ENCODE data around the gene PTTG1IP.

PTTG1IP gene

DNA sequence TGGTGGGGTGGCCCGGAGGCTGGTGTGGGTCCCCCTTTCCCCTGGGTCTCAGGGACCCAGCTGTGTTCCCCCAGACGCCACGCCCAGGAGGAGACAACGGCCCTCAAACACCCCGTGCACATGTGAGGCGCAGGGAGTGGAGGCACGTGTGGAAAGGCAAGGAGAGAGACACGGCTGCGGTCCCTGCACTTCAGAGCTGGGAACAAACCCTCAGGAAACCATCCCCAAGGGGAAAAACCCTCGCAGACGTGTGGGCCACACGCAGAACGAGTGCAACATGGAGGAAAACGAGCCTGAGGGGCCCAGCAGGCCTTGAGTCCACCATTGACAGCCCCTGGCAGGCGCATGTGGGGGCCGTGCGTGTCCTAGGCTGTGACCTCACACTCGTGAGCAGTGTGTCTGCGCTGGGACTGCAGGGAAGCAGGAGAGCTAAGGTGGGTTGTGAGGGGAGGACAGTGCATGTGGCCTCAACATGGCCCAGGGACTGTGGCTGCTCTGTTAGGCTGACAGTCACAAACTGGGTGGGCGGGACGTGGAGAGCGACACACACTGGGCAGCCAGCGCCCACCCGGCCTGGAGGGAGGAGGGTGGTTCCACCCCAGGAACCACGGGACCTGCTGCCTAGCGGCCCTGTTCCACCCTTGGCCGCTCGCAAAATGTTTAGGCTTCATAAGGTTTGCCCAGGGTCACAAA lies 27.2 kb upstream of the PTTG1IP start:
- no peak overlapping the region for H2AFZ ChIP-seq (ENCODE audit: low read length, unreplicated experiment)
- H3K4me1 ChIP-seq (ENCODE audit: control insufficient read depth, insufficient read depth, low read length, unreplicated experiment), result no peaks in the 10 kb centered on the region
- H3K36me3 ChIP-seq (ENCODE audit: insufficient read depth, low read length), result no peaks in the 10 kb centered on the region
- no peak overlapping the region for H3K27ac ChIP-seq (ENCODE audit: low read depth, low read length)
- no peaks in the 10 kb centered on the region for H3K79me2 ChIP-seq (ENCODE audit: control insufficient read depth, insufficient read depth, low read length, unreplicated experiment)
- peaks cover 31% of the 10 kb centered on the region for H3K27me3 ChIP-seq (ENCODE audit: insufficient read depth, low read length)
- no peak overlapping the region for H3K4me3 ChIP-seq (ENCODE audit: low read depth, low read length)

GRCh38 chr21:44899768-44900558 lies 26.5 kb upstream of the PTTG1IP start:
- no peaks in the 10 kb centered on the region for H3K36me3 ChIP-seq (ENCODE audit: insufficient read depth, low read length)

DNA sequence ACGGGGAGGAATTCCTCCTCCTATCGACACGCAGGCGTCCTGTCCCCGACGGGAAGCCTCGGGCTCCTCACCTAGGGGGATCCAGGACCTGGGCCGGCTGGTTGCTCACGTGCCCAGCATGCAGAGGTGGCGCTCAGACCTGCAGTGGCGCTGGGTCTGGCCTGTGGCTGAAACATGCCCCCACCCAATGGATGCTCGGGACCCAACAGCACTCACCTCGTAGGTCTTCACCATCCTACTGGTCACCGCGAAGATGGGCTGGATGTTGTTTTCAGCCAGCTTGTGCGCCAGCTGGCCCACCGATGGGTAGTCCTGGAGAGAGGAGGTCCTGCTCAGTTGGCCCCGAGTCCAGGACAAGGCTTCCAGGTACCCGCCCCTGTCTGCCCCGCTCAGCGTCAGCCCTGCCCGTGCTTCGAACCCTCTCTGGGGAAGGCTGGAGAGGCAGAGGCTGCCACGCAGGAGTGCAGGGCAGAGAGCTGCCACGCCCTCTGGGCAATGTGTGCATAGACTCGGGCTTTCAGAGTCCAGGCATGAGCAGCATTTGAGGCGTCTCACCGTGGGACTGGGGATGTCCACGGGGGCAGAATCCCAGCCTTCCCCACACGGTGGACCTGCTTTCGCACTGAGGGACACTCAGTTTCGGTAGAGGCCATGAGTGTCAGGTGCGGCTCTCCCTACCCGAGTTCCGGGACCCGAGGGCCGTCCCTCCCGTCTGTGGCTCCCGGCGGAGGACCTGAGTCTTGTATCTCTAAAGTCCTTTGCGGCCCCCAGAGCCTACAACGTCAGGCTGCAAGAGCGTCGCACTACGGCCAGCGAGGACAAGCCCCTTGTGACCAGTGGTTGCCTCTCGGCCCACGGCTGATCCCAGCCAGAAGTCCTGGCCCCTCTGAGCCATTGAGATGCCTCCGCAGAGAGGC lies 25.6 kb upstream of the PTTG1IP start:
- Histone ChIP-seq H3K4me3 (ENCODE audit: low read depth, low read length) (no peak overlapping the region), H3K27me3 (ENCODE audit: insufficient read depth, low read length) (peaks cover 36% of the 10 kb centered on the region), H3K36me3 (ENCODE audit: insufficient read depth, low read length) (no peaks in the 10 kb centered on the region), H3K4me1 (ENCODE audit: control insufficient read depth, insufficient read depth, low read length, unreplicated experiment) (no peaks in the 10 kb centered on the region), H3K79me2 (ENCODE audit: control insufficient read depth, insufficient read depth, low read length, unreplicated experiment) (no peaks in the 10 kb centered on the region), H3K27ac (ENCODE audit: low read depth, low read length) (no peak overlapping the region), H2AFZ (ENCODE audit: low read length, unreplicated experiment) (no peak overlapping the region)

More at GRCh38 chr21:44899768-44900558, 26.5 kb upstream of the PTTG1IP start:
- Histone ChIP-seq H3K79me2 (ENCODE audit: control insufficient read depth, insufficient read depth, low read length, unreplicated experiment) (no peaks in the 10 kb centered on the region), H3K27me3 (ENCODE audit: insufficient read depth, low read length) (peaks cover 31% of the 10 kb centered on the region), H3K27ac (ENCODE audit: low read depth, low read length) (no peak overlapping the region), H3K4me1 (ENCODE audit: control insufficient read depth, insufficient read depth, low read length, unreplicated experiment) (no peaks in the 10 kb centered on the region), H3K4me3 (ENCODE audit: low read depth, low read length) (no peak overlapping the region), H2AFZ (ENCODE audit: low read length, unreplicated experiment) (no peak overlapping the region)

DNA sequence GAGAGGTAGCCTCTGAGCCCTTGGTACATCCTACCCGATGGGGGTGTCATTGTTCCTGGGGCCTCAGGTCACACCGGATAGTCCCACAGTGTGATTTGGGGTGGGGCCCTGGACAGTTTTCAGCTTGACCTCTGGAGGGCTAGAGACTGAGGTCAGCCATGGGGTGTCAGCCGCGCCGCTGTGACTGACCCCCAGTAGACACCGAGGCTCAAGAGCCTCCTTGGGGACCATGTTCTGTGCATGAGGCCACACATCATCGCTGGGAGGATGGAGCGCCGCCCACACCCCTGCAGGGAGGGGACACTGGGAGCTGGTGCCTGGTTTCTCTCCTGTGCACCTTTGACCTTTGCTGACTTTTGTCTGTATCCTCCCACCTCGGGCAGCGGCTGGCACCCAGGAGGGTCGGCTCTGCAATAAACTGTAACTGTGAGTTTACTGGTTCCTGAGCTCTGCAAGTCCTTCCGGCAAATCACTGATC lies 24.6 kb upstream of the PTTG1IP start:
- no peaks in the 10 kb centered on the region for H3K36me3 ChIP-seq (ENCODE audit: insufficient read depth, low read length)
- peaks cover 44% of the 10 kb centered on the region for H3K27me3 ChIP-seq (ENCODE audit: insufficient read depth, low read length)
- H3K27ac ChIP-seq (ENCODE audit: low read depth, low read length), result no peak overlapping the region

GRCh38 chr21:44897326-44898010 lies 24.0 kb upstream of the PTTG1IP start:
- no peaks in the 10 kb centered on the region for H3K36me3 ChIP-seq (ENCODE audit: insufficient read depth, low read length)
- no peaks in the 10 kb centered on the region for H3K4me1 ChIP-seq (ENCODE audit: control insufficient read depth, insufficient read depth, low read length, unreplicated experiment)
- peaks cover 46% of the 10 kb centered on the region for H3K27me3 ChIP-seq (ENCODE audit: insufficient read depth, low read length)

More for the DNA sequence above, 24.6 kb upstream of the PTTG1IP start:
- Histone ChIP-seq H2AFZ (ENCODE audit: low read length, unreplicated experiment) (no peak overlapping the region), H3K4me1 (ENCODE audit: control insufficient read depth, insufficient read depth, low read length, unreplicated experiment) (no peaks in the 10 kb centered on the region), H3K79me2 (ENCODE audit: control insufficient read depth, insufficient read depth, low read length, unreplicated experiment) (no peaks in the 10 kb centered on the region), H3K4me3 (ENCODE audit: low read depth, low read length) (no peak overlapping the region)

GRCh38 chr21:44896561-44897286 lies 23.2 kb upstream of the PTTG1IP start:
- peaks cover 52% of the 10 kb centered on the region for H3K27me3 ChIP-seq (ENCODE audit: insufficient read depth, low read length)
- no peaks in the 10 kb centered on the region for H3K4me1 ChIP-seq (ENCODE audit: control insufficient read depth, insufficient read depth, low read length, unreplicated experiment)
- no peaks in the 10 kb centered on the region for H3K79me2 ChIP-seq (ENCODE audit: control insufficient read depth, insufficient read depth, low read length, unreplicated experiment)
- no peaks in the 10 kb centered on the region for H3K36me3 ChIP-seq (ENCODE audit: insufficient read depth, low read length)
- no peak overlapping the region for H3K27ac ChIP-seq (ENCODE audit: low read depth, low read length)
- no peak overlapping the region for H3K4me3 ChIP-seq (ENCODE audit: low read depth, low read length)
- H2AFZ ChIP-seq (ENCODE audit: low read length, unreplicated experiment), result no peak overlapping the region

More at GRCh38 chr21:44897326-44898010, 24.0 kb upstream of the PTTG1IP start:
- Histone ChIP-seq H3K79me2 (ENCODE audit: control insufficient read depth, insufficient read depth, low read length, unreplicated experiment) (no peaks in the 10 kb centered on the region), H3K4me3 (ENCODE audit: low read depth, low read length) (no peak overlapping the region), H2AFZ (ENCODE audit: low read length, unreplicated experiment) (no peak overlapping the region), H3K27ac (ENCODE audit: low read depth, low read length) (no peak overlapping the region)

GRCh38 chr21:44895859-44896258 lies 22.4 kb upstream of the PTTG1IP start:
- Histone ChIP-seq H3K4me3 (ENCODE audit: low read depth, low read length) (no peak overlapping the region), H3K27me3 (ENCODE audit: insufficient read depth, low read length) (peaks cover 58% of the 10 kb centered on the region), H2AFZ (ENCODE audit: low read length, unreplicated experiment) (no peak overlapping the region), H3K4me1 (ENCODE audit: control insufficient read depth, insufficient read depth, low read length, unreplicated experiment) (no peaks in the 10 kb centered on the region), H3K27ac (ENCODE audit: low read depth, low read length) (no peak overlapping the region), H3K36me3 (ENCODE audit: insufficient read depth, low read length) (no peaks in the 10 kb centered on the region), H3K79me2 (ENCODE audit: control insufficient read depth, insufficient read depth, low read length, unreplicated experiment) (no peaks in the 10 kb centered on the region)

DNA sequence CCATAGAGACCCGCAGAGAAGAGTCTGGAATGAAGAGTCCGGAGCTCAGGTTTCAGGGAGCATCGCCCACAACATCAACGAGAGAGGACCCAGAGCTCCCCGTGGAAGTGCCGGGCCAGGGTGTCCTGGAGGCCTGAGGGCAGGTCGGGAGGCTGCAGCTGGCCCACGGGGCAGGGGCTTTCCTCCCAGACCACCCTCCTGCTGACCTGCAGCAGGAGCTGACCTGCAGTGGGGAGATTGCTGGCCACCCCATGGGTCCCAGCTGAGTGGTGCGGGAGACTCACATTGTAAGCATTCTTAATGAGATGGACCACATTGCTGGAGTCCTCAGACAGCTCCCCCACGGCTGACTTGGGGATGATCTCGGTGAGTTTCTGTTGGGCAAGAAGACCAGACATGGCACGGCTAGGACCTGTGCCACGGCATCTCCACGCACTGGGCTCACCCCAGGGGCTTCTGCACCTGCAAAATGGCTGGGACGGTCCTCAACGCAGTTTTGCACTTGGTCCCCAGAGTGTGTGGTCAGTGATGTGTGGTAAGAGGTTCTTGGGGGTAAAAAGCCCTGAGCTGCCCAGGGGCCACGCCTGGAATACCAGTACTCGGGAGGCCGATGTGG lies 21.3 kb upstream of the PTTG1IP start:
- Histone ChIP-seq H3K79me2 (ENCODE audit: control insufficient read depth, insufficient read depth, low read length, unreplicated experiment) (no peaks in the 10 kb centered on the region), H3K4me3 (ENCODE audit: low read depth, low read length) (no peak overlapping the region), H3K4me1 (ENCODE audit: control insufficient read depth, insufficient read depth, low read length, unreplicated experiment) (no peaks in the 10 kb centered on the region), H3K27me3 (ENCODE audit: insufficient read depth, low read length) (peaks cover 62% of the 10 kb centered on the region), H2AFZ (ENCODE audit: low read length, unreplicated experiment) (no peak overlapping the region), H3K27ac (ENCODE audit: low read depth, low read length) (no peak overlapping the region), H3K36me3 (ENCODE audit: insufficient read depth, low read length) (no peaks in the 10 kb centered on the region)

DNA sequence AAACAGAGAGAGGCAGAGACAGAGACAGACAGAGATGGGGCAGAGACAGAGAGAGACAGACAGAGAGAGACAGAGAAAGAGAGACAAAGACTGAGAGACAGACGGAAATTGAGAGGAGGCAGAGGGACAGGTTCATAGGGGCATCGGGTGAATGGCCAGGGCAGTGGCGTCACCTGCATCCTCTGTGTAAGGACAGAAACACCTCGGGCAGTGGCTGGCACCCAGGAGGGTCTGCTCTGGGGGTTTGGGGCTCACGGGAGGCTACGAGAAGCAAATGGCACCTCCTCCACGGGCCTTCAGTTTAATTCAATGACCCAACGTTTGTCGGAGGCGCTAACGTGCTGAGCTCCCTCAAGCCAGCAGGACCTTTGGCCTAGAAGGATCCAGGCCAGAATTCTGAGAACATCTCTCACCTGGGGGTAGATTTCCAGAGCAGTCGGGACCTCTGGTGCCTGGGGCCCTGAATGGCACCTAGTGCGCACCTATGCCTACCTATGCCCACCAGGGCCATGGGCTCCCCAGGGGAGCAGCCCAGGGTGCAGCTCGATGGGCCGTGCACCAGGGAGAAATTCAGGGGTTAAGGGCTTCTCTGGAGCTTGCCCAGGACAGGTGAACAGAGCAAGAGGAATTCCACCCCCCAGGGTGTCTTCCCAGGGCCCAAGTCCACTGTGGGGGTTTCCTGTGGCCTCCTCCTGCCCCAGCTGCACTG lies 20.6 kb upstream of the PTTG1IP start:
- H3K79me2 ChIP-seq (ENCODE audit: control insufficient read depth, insufficient read depth, low read length, unreplicated experiment), result no peaks in the 10 kb centered on the region
- no peaks in the 10 kb centered on the region for H3K4me1 ChIP-seq (ENCODE audit: control insufficient read depth, insufficient read depth, low read length, unreplicated experiment)
- no peak overlapping the region for H3K27ac ChIP-seq (ENCODE audit: low read depth, low read length)
- no peak overlapping the region for H2AFZ ChIP-seq (ENCODE audit: low read length, unreplicated experiment)
- H3K27me3 ChIP-seq (ENCODE audit: insufficient read depth, low read length), result peaks cover 56% of the 10 kb centered on the region
- H3K36me3 ChIP-seq (ENCODE audit: insufficient read depth, low read length), result no peaks in the 10 kb centered on the region
- no peak overlapping the region for H3K4me3 ChIP-seq (ENCODE audit: low read depth, low read length)

All from ACC112 (cell line).